ENCODE measurements around the gene DLEC1.

DLEC1 gene

GRCh38 chr3:38015984-38016383, 23.0 kb upstream of the DLEC1 start:
- no peaks in the 10 kb centered on the region for H3K27me3 ChIP-seq
- H3K9me3 ChIP-seq = no peaks in the 10 kb centered on the region
- H3K4me3 ChIP-seq (ENCODE audit: low read depth, low read length) = no peak overlapping the region
- H3K36me3 ChIP-seq = no peaks in the 10 kb centered on the region
- TF ChIP-seq, protein P1, sequence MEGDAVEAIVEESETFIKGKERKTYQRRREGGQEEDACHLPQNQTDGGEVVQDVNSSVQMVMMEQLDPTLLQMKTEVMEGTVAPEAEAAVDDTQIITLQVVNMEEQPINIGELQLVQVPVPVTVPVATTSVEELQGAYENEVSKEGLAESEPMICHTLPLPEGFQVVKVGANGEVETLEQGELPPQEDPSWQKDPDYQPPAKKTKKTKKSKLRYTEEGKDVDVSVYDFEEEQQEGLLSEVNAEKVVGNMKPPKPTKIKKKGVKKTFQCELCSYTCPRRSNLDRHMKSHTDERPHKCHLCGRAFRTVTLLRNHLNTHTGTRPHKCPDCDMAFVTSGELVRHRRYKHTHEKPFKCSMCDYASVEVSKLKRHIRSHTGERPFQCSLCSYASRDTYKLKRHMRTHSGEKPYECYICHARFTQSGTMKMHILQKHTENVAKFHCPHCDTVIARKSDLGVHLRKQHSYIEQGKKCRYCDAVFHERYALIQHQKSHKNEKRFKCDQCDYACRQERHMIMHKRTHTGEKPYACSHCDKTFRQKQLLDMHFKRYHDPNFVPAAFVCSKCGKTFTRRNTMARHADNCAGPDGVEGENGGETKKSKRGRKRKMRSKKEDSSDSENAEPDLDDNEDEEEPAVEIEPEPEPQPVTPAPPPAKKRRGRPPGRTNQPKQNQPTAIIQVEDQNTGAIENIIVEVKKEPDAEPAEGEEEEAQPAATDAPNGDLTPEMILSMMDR (IDR thresholded peaks at IDR 0.05; ENCODE audit: low read depth, low read length) = no peak
- no peak for DNase-seq
- no peaks in the 10 kb centered on the region for H3K4me1 ChIP-seq

- H3K36me3 ChIP-seq = no peaks in the 10 kb centered on the region
- no peak overlapping the region for H3K4me3 ChIP-seq (ENCODE audit: low read depth, low read length)
- no peaks in the 10 kb centered on the region for H3K9me3 ChIP-seq
- no peaks in the 10 kb centered on the region for H3K4me1 ChIP-seq
- H3K27me3 ChIP-seq = no peaks in the 10 kb centered on the region
- DNase-seq = no peak
- TF ChIP-seq, protein P1 (IDR thresholded peaks at IDR 0.05; ENCODE audit: low read depth, low read length) = no peak
These were observed 22.6 kb upstream of the DLEC1 start for GRCh38 chr3:38016410-38016809.

- Histone ChIP-seq H3K4me1 (no peaks in the 10 kb centered on the region), H3K27me3 (no peaks in the 10 kb centered on the region), H3K4me3 (ENCODE audit: low read depth, low read length) (no peak overlapping the region), H3K9me3 (no peaks in the 10 kb centered on the region), H3K36me3 (no peaks in the 10 kb centered on the region)
- no peak for DNase-seq
- TF ChIP-seq, protein P1 (IDR thresholded peaks at IDR 0.05; ENCODE audit: low read depth, low read length) = no peak
These were observed 22.1 kb upstream of the DLEC1 start for GRCh38 chr3:38016847-38017444.

GRCh38 chr3:38017445-38018295, 21.3 kb upstream of the DLEC1 start:
- Histone ChIP-seq H3K9me3 (no peaks in the 10 kb centered on the region), H3K36me3 (no peaks in the 10 kb centered on the region), H3K4me3 (ENCODE audit: low read depth, low read length) (no peak overlapping the region), H3K27me3 (no peaks in the 10 kb centered on the region), H3K4me1 (no peaks in the 10 kb centered on the region)
- DNase-seq = no peak
- TF ChIP-seq, protein P1 (IDR thresholded peaks at IDR 0.05; ENCODE audit: low read depth, low read length) = no peak

DNA sequence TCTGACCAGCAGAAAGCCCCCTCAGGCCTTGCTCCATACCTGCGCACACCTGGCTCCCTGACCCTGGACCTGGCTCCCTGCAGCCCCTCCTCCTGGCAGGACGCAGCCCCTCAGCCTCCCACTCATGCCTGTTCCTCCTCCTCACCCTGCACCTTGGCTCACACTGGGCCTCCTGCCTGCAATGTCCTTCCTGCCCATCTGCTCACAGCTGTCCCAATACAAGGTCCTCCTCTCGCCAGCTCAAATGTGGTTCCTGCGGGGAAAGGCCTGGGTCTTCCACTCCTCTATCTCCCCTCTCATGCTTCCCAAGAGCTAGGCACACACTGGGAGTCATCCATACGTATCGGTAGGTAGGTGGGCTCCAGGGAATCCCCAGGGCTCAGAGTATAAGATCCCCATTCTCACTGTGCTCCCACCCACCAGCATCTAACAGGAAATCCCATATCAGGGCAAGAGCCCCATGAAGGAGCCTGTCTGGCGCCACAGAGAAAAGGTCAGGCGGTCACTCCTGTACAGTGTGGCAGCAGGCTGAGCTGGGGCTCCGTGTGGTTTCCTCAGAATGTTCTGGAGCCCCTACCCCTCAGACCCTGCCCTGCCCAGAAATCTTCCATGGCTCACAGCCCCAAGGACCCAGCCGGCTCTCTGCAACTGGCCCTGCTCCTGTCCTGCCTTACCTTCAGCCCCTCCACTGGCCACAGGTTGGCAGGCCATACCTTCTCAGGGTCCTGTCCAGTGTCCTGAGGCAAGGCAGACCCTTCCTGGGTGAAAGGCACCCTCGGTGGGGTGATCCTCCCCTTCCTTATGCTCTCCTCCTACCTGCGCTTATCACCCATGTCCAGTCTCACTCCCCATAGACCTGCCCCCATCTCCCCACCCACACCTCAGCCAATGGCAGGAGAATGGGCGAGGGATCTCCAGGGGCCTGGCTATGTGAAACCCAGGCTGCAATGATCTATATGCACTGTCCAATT, 20.4 kb upstream of the DLEC1 start:
- DNase-seq = no peak
- H3K36me3 ChIP-seq = no peaks in the 10 kb centered on the region
- H3K27me3 ChIP-seq = no peaks in the 10 kb centered on the region
- H3K9me3 ChIP-seq = no peaks in the 10 kb centered on the region
- TF ChIP-seq, protein P1 (IDR thresholded peaks at IDR 0.05; ENCODE audit: low read depth, low read length) = no peak
- no peaks in the 10 kb centered on the region for H3K4me1 ChIP-seq
- H3K4me3 ChIP-seq (ENCODE audit: low read depth, low read length) = no peak overlapping the region
